Esophagus (tissue), 2 donors: ENCODE results near the gene ACTR8. TPM values are rescaled to one million over a fixed set of nuclear protein-coding genes. Genes with fewer than 3 reads are reported as not detected.
A peak's percentile ranks its signal among the peaks of the same experiment; 100 is the strongest.

ENCODE experiments used
- H3K27ac ChIP-seq, 2 donors: one replicate each; pipeline ENCODE4 v1.5.1; 2013; ENCODE audit warnings: low read depth in 2 of 2, mild to moderate bottlenecking in 2 of 2, inconsistent platforms in 1 of 2, low read length in 1 of 2, moderate library complexity in 1 of 2
- H3K27me3 ChIP-seq, 2 donors: one replicate each; pipeline ENCODE4 v1.6.1; 2013; ENCODE audit warnings: low read length in 2 of 2, control low read depth in 1 of 2, mild to moderate bottlenecking in 1 of 2; ENCODE audit not compliant: insufficient read depth in 2 of 2, control insufficient read depth in 1 of 2
- H3K36me3 ChIP-seq, 2 donors: one replicate each; pipeline ENCODE4 v1.6.1; 2013; ENCODE audit warnings: low read length in 1 of 2; ENCODE audit not compliant: control insufficient read depth in 2 of 2, insufficient read depth in 2 of 2
- H3K4me1 ChIP-seq, 2 donors: one replicate each; pipeline ENCODE4 v1.6.1; 2013; ENCODE audit warnings: low read length in 1 of 2; ENCODE audit not compliant: control insufficient read depth in 2 of 2, insufficient read depth in 2 of 2
- H3K4me3 ChIP-seq, 2 donors: one replicate each; pipeline ENCODE4 v1.5.1; 2013; ENCODE audit warnings: low read length in 2 of 2, mild to moderate bottlenecking in 2 of 2, low read depth in 1 of 2, moderate library complexity in 1 of 2
- H3K9me3 ChIP-seq, 2 donors: one replicate each; pipeline ENCODE4 v1.6.1; 2013; ENCODE audit warnings: mild to moderate bottlenecking in 2 of 2, low read depth in 1 of 2, low read length in 1 of 2, moderate library complexity in 1 of 2; ENCODE audit not compliant: control insufficient read depth in 2 of 2, insufficient read depth in 1 of 2
- WGBS, 2 donors: extraction: QIAGEN DNeasy Blood & Tissue Kit; methylation state at CpG; one replicate each; pipeline ENCODE4 v1.1.7; 2013; 5-methylcytosine and 5-hydroxymethylcytosine counted together
- polyA plus RNA-seq, 2 donors: library from polyadenylated mRNA; stranded (reverse); fragments of 200-250 nt; gene quantifications; one replicate each; pipeline ENCODE4 v1.2.3, GENCODE V29; 2013
- donor health status: healthy with polysubstance abuse.
- donor health status: Bipolar disorder and iron deficiency.

ACTR8 gene
- polyA plus RNA-seq, 2 donors, result 7.1 to 9.2 TPM

- 95 to 96% methylated on average over 7 of the region's 7 CpGs for WGBS, 2 donors
- Histone ChIP-seq H3K27ac (no peak overlapping the region), H3K9me3 (no peaks in the 10 kb centered on the region), H3K27me3 (no peaks in the 10 kb centered on the region), H3K4me3 (no peak overlapping the region), H3K36me3 (no peaks in the 10 kb centered on the region), H3K4me1 (peaks cover 3 to 7% of the 10 kb centered on the region in 2 donors)
Measured at GRCh38 chr3:53849916-53850315, 32.0 kb downstream of the ACTR8 start.

- no peak overlapping the region for H3K27ac ChIP-seq
Measured at GRCh38 chr3:53846851-53847155, 35.1 kb downstream of the ACTR8 start.

GRCh38 chr3:53846134-53846850 lies 35.7 kb downstream of the ACTR8 start, which contains the start of the genes CHDH and IL17RB:
Gene CHDH (minus strand): TSS chr3:53846419. CDS start chr3:53824008, 22,411 bp downstream.
Gene IL17RB (plus strand): TSS chr3:53846568. CDS start chr3:53846589, 21 bp downstream.
- H3K9me3 ChIP-seq, result no peaks in the 10 kb centered on the region
- H3K27me3 ChIP-seq, result no peaks in the 10 kb centered on the region
- peak within 1 kb of the TSS in 1 of 2 donors; percentile 17 for H3K27ac ChIP-seq
- H3K4me1 ChIP-seq, result peaks cover 3 to 10% of the 10 kb centered on the region in 2 donors
- H3K4me3 ChIP-seq, result peak within 1 kb of the TSS; percentile 54 to 78
- H3K36me3 ChIP-seq, result no peaks in the 10 kb centered on the region
- WGBS, 2 donors, result 1 to 2% methylated on average over 86 to 91 of the region's 91 CpGs

More at GRCh38 chr3:53846851-53847155, 35.1 kb downstream of the ACTR8 start:
- Histone ChIP-seq H3K27me3 (no peaks in the 10 kb centered on the region), H3K4me1 (peaks cover 3 to 10% of the 10 kb centered on the region in 2 donors), H3K9me3 (no peaks in the 10 kb centered on the region), H3K4me3 (peak overlapping the region in 1 of 2 donors; percentile 78), H3K36me3 (no peaks in the 10 kb centered on the region)
- 63 to 65% methylated on average over 10 of the region's 10 CpGs for WGBS, 2 donors

- Histone ChIP-seq H3K4me1 (peaks cover 3 to 10% of the 10 kb centered on the region in 2 donors), H3K27ac (peak overlapping the region in 1 of 2 donors; percentile 17), H3K9me3 (no peaks in the 10 kb centered on the region), H3K36me3 (no peaks in the 10 kb centered on the region), H3K4me3 (peak overlapping the region; percentile 54 to 78), H3K27me3 (no peaks in the 10 kb centered on the region)
- WGBS, 2 donors, result 0 to 1% methylated on average over 34 of the region's 34 CpGs
Measured at GRCh38 chr3:53845881-53846133, 36.1 kb downstream of the ACTR8 start.

GRCh38 chr3:53845103-53845880 lies 36.7 kb downstream of the ACTR8 start:
- Histone ChIP-seq H3K27ac (peak overlapping the region in 1 of 2 donors; percentile 17), H3K4me1 (peaks cover 3 to 10% of the 10 kb centered on the region in 2 donors)
- 15 to 18% methylated on average over 25 of the region's 25 CpGs for WGBS, 2 donors

GRCh38 chr3:53844262-53845102 lies 37.5 kb downstream of the ACTR8 start:
- Histone ChIP-seq H3K27me3 (no peaks in the 10 kb centered on the region), H3K4me1 (peaks cover 3 to 10% of the 10 kb centered on the region in 2 donors), H3K4me3 (no peak overlapping the region), H3K9me3 (no peaks in the 10 kb centered on the region), H3K27ac (no peak overlapping the region), H3K36me3 (no peaks in the 10 kb centered on the region)
- 66 to 89% methylated on average over 9 of the region's 9 CpGs for WGBS, 2 donors

More at GRCh38 chr3:53845103-53845880, 36.7 kb downstream of the ACTR8 start:
- Histone ChIP-seq H3K27me3 (no peaks in the 10 kb centered on the region), H3K9me3 (no peaks in the 10 kb centered on the region), H3K36me3 (no peaks in the 10 kb centered on the region), H3K4me3 (peak overlapping the region; percentile 54 to 78)

- H3K27ac ChIP-seq, result no peak overlapping the region
- H3K9me3 ChIP-seq, result no peaks in the 10 kb centered on the region
- WGBS, 2 donors, result 74 to 84% methylated on average over 10 of the region's 10 CpGs
- no peak overlapping the region for H3K4me3 ChIP-seq
- no peaks in the 10 kb centered on the region for H3K27me3 ChIP-seq
- H3K4me1 ChIP-seq, result peaks cover 3 to 10% of the 10 kb centered on the region in 2 donors
- no peaks in the 10 kb centered on the region for H3K36me3 ChIP-seq
Measured at GRCh38 chr3:53843195-53844177, 38.5 kb downstream of the ACTR8 start.

GRCh38 chr3:53842436-53843194 lies 39.3 kb downstream of the ACTR8 start:
- Histone ChIP-seq H3K4me1 (peaks cover 3 to 10% of the 10 kb centered on the region in 2 donors), H3K36me3 (no peaks in the 10 kb centered on the region), H3K4me3 (no peak overlapping the region), H3K9me3 (no peaks in the 10 kb centered on the region), H3K27me3 (no peaks in the 10 kb centered on the region), H3K27ac (no peak overlapping the region)
- WGBS, 2 donors, result 42 to 45% methylated on average over 12 of the region's 12 CpGs
